Measurements from ENCODE around the gene FAM171A1.
"Not testable (repeated sequence)": the region's sequence is repeated elsewhere in the genome, so short reads cannot be mapped to it uniquely, and the experiment has no call there.

The FAM171A1 gene

DNA sequence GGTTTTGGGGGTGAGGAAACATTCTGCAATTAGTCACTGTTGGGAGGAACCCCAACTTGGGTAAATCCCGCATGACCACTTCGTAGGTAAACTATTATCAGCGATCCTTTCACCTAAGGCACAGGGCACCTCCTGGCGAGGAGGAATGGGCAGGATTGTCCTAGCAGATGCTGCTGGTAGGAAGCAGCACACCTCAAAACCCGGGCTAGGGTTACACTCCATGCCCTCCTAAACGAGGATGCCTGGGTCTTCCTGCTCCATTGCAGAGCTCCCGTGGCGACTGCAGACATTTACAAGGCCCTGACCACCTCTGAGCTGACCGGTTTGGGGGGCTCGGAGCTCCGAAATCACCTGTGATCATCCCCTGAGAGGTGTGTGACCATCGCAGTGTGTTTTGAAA is 92.3 kb downstream of the FAM171A1 start:
- no peak for DNase-seq

DNA sequence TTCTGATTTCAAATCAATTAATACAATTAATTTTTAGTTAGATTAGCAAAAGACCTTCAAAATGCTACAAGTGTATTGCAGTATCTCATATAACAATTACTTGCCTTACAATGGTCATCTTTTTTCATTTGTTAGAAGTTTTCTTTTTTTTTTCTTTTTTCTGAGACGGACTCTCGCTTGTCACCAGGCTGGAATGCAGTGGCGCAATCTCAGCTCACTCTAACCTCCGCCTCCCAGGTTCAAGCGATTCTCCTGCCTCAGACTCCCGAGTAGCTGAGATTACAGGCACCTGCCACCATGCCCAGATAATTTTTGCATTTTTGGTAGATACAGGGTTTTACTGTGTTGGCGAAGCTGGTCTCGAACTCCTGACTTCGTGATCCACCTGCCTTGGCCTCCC is 95.0 kb downstream of the FAM171A1 start:
- not testable (repeated sequence) for DNase-seq

DNA sequence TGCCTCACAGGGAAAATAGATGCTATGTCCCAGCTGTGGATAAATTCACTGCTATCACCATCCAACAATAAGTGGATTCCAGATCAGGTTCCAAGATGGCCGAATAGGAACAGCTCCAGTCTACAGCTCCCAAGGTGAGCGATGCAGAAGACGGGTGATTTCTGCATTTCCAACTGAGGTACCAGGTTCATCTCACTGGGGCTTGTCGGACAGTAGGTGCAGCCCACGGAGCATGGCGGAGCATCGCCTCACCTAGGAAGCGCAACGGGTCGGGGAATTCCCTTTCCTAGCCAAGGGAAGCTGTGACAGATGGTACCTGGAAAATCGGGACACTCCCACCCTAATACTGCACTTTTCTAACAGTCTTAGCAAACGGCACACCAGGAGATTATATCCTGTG is 101.3 kb downstream of the FAM171A1 start:
- DNase-seq: not testable (repeated sequence)

DNA sequence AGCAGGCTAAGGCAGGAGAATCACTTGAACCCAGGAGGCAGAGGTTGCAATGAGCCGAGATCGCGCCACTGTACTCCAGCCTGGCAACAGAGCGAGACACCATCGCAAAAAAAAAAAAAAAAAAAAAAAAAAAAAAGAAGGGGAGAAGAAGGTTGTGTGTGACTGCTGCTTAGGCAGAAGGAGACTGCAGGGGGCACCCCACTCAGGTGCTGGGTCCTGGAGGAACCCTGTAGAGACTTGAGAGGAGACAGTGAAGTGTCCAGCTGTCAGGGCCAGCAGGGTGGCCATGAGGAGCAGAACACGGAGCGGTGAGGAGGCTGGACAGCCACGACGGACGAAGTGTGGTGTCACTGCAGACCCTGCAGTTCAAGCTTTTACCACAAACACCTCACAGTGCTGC is 103.6 kb downstream of the FAM171A1 start:
- DNase-seq: no peak

DNA sequence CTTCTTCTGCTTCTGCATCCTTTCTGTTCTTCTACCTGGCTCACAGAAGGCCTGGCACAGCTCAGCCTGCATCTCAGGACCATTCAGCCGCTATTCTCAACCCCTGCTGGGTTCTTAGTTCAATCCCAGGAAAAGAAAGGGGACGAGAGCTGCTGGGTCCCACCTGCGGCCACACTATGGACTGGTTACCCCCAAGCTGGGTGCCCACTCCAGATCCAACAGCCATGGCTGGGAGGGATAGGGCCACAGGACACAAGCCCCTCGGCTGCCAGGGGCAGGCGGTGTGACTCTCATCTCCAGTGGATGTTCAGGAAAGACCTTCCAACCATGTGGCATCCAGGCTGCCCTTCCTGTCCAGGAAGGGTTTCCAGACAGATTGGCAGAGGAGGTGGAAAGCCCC is 105.0 kb downstream of the FAM171A1 start:
- no peak for DNase-seq

DNA sequence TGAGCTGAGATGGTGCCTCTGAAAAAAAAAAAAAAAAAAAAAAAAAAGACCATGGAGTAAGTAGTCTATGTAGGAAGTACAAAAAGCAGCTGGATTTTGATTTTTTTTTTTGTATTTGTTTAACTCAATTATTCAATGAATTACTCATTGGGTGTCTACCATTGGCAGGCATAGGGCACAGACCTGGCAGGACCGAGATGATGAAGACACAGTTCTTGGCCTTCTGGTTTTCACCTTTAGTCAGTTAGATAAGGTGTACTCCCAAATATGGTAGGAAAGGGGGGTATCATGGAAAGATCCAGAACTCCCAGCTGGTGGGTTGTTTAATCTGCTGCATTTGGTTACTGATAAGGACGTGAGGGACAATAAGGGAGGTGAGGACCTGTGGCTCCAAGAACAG is 105.5 kb downstream of the FAM171A1 start:
- no peak for DNase-seq

DNA sequence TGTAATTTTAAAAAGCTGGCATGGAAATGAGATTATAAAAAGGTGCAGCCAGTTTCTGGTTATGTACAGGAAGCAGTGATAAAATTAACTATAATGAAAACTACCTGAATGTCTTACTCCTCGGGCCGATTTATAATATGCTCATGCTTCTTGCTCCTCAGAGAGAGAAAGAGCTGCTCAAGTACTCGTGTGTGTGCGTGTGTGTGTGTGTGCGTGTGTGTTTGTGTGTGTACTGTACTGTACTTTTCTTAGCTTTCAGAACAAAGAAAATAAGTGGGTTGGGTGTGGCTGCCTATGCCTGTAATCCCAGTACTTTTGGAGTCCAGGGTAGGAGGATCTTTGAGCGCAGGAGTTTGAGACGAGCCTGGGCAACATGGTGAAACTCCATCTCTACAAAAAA is 106.0 kb downstream of the FAM171A1 start:
- no peak for DNase-seq

DNA sequence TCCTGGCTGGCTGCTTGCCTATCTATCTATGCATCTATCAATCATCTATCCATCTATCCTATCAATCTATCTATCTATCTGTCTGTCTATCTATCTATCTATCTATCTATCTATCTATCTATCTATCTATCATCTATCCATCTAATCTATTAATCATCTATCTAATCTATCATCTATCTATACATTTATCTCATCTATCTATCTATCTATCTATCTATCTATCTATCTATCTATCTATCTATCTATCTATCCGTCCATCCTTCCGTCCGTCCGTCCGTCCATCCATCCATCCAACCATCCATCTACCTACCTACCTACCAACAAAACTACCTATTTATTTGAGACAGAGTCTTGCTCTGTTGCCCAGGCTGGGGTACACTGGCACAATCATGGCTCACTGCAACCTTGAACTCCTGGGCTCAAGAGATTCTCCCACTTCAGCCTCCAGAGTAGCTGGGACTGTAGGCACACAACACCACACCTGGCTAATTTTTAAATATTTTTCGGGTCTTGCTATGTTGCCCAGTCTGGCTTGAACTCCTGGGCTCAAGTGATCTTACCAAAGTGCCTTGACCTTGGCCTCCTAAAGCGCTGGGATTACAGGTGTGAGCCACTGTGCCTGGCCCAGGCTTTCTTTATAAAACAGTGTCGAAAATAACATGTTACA is 107.3 kb downstream of the FAM171A1 start:
- no peak for DNase-seq

DNA sequence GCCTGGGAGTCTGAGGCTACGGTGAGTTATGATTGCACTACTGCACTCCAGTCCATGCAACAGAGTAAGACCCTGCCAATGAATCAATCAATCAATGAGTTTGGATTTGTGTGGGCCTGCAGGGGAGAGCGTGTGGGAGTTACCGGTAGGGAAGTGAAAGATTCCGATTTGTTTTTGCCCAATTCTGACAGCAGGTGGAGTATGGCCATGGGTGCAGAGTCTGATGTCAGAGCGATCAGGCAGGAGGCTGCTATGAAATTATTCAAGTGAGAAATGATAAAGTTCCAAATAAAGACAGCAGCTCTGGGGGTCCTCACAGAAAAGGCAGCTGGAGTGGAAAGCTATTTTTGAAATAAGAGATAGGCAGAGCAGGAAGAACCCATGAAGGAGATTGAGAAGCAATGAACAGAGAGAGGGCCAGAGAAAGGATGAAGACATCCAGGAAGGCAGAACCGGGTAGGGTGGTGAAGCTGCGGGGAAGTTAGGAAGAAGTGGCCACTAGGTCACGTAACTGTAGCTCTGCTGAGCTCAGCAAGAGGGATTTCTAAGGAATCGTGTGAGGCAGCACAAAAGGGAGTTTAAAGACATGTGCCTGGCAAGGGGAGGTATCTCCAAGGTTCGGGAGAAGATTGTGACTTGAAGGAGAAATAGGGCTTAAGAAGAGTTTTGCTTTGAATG is 108.9 kb downstream of the FAM171A1 start:
- no peak for DNase-seq

DNA sequence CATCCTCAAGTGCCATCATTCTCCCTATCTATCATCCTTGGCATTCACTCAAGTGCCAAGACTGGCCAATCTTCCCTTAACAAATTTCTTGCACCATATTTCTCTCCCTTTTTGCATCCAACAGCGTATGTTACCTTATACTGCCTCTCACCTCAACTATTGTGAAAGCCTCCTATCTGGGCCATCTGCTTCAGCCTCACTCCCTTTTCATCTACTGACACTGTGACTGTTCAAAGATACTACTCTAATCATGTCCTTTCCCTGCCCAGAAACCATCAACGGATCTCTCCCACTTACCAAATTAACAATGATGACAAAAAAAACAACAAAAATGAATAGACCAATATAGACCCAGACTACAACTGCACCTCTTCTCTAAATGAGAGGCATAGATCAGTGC is 112.0 kb downstream of the FAM171A1 start:
- no peak for DNase-seq

DNA sequence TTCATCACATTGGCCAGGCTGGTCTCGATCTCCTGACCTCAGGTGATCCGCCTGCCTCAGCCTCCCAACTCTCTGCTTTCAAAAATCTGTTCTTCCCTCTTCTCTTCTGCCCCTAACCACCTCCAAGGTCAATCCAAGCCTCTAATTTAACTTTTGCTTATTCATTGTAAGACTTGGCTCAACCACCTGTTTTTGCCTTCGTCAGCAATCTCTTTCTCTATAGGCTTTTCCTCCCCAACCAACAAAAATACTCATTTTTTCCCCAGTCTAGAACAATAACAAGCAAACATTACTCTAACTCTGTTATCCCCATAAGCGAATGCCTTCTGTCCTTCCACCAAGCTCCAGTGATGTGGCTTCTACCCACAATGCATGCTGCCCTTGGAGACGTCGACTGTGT is 112.8 kb downstream of the FAM171A1 start:
- DNase-seq: no peak

DNA sequence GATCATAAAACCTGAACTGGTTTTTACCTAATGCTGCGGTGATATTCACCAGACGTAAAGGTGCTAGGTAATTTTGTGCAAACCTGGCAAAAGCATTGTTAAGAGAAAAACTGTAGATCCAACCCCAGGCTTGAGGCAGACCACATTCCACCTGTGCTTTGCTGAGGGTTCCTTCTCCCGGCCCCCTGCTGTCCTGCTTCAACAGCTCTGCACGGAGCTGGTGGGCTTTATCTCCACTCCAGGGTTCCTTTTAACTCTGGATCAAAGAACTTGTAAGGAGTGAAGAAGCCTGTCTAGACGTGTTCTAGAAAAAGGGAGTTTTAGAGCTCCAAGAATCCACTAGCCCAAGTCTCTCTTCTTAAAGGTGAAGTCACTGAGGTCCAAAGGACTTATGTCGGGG is 115.1 kb downstream of the FAM171A1 start:
- DNase-seq: no peak

DNA sequence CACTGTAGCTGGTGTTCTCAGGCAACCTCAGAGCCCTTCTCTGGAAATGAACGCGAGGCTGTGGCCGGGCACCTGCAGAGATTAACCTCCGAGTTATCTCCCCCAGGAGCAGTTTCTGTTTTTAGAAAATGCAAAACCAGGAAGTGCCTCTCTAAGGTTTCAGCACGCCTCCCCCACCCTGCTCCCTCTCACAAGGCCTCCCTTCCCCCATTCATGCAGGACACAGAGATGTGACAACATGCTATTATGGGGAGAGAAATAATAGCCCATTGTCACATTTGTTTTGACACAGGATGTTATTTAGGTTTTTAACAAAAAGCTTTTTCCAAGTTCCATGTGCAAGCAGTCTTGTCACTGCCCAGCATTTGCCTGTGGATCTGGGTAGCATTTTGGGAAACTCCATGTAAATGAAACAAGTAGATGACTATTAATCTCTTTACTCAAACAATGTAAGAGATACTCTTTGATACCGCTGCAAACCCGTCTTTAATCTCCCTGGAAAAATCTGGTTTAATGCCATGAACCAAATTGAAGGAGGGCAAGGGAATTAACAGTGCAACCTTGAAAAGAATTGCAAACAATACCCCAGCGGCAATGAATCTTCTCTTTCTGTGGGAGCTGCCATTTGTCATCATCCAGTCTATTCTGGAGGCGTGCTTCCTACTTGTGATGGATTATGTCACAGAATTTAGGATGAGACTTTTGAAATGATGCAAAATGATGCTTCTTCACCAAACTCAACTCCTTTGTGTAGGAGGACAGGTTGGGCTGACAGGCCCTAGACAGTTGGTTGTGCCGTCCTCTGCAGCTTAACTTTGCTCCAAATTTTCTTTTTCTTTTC is 116.1 kb downstream of the FAM171A1 start:
- peak; percentile 43 for DNase-seq

DNA sequence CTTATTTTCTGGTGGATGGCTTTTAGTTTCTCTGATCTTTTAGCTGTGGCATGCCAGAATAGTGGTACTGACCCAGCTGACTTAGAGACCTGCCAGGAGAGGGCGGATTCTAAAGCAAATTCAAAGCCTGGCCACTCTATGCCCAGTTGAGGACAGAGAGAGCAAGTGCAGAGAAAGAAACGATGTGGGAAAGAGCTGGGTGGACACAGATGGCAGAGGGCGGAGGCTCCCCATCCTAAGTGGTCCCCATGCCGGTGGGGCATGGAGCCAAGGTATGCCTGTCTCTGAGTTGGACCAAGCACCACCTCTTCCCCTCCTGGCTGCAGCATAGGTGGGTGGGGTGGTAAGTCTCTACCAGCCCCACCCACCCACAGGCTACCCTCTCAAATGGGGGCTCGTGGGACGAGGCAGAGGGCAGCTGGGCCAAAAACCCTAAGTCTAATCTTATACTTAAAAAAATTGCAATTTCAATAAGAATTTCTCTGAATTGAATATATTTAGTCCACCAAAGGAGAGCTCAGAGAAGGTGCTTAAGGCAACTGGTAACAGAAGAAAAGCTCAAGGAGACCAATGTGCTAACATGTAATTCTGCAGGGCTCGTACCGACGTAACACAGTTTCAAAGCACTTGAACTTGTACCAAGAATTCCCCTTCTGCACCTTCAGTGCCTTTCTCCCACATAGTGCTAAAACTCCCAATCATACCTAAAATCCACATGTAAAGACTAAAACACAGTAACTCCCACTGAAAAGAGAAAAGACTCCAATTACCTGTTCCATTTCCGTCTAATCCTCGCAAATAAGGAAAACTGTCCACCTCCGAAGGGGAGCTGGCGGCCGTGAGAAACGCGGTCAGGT is 116.9 kb downstream of the FAM171A1 start:
- no peak for DNase-seq

DNA sequence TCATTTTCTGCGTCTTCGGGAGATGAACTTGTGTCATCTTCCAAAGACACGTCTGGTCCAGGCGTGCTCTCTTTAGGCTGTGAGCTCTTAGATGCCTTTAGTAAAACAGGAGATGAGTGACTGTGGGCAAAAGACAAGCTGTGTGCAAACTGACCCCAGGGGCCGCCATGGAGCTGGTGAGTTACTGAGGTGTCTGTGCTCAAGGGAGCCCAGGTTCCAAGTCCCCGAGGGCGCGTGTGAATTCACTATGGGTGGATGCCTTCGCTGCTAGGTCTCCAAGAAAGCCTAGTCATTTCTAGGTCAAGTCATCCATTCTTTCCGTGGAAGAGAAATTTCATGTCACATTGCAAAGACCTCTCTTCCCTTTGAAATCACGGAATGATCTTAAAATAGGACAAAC is 118.7 kb downstream of the FAM171A1 start:
- no peak for DNase-seq

DNA sequence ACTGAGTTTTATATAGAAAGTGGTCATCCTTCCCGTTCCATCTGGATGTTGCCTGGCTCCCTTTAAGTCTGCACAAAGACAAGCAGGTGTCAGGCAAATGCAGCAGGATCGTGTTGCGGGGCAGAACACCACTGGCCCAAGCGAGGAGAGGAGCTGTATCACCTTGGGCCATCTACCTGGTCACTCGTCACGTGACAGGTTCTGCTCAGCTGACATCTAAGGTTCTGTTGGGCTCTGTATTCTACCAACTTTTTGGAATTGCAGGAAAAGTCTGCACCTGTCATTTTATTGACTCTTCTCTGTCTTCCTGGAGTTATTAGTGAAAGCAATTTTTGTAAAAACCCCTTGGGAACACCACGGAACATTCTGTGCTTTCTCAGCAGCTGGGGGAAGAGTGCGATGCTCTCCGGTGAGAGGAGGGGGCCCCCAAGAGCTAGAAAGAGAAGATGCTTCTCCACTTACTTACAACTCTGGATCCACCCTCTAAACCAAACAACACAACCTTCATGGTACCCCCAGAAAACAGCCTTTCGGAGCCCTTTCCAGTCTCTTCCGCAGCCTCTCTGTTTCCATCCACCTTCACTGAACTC is 119.2 kb downstream of the FAM171A1 start:
- no peak for DNase-seq

DNA sequence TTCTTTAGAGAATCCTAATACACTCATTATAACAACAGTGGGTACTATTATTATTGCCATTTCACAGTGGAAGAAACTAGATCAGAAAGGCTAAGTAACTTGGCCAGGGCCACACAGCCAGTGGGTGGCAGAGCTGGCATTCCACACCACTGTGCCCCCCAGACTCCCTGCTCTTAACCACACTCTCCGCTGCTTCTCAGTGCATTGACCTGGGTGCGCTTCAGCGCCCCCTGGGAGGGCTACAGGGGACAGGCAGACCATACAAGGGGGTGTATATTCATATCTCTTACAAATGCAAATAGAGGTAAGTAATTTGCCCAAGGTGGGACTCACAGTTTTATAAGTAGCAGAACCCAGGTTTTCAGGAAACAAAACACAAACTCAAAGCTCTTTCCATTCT is 125.6 kb downstream of the FAM171A1 start:
- no peak for DNase-seq

DNA sequence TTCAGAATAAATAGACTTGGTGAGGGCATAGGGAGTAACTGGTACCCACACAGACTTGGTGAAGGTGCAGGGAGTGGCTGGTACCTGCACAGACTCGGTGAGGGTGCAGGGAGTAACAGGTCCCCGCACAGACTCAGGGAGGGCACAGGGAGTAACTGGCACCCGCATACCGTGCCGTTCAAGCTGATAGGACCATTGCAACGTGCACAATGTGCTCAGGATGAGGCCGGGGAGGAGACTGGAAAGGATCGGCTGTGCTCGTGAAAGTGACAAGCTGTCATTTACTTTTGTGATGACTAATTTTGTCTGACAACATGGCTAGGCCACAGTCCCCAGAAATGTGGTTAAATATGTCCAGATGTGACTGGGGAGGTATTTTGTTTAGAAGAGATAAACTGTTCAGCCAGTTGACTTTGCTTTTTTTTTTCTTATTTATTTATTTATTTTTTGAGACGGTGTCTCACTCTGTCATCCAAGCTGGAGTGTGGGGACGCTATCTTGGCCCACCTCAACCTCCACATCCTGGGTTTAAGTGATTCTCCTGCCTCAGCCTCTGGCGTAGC is 126.4 kb downstream of the FAM171A1 start:
- DNase-seq: no peak

DNA sequence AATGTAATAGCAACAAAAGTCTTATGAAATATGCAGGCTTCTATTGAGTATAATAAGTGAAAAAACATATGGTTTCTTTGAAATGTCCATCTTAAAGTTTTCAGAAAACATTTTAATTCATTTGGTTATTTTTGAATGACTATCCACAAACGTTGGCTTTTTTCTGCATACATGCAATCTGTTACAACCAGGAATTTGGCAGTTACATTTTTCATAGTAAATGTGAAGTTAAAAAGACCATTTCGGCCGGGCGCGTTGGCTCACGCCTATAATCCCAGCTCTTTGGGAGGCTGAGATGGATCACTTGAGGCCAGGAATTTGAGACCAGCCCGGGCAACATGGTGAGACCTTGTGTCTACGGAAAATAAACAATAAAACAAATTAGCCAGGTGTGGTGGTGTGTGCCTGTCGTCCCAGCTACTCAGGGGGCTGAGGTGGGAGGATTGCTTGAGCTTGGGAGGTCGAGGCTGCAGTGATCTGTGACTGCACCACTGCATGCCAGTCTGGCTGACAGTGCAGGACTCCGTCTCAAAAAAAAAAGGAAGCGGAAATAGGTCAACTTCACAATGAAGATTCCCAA is 128.7 kb downstream of the FAM171A1 start:
- no peak for DNase-seq

DNA sequence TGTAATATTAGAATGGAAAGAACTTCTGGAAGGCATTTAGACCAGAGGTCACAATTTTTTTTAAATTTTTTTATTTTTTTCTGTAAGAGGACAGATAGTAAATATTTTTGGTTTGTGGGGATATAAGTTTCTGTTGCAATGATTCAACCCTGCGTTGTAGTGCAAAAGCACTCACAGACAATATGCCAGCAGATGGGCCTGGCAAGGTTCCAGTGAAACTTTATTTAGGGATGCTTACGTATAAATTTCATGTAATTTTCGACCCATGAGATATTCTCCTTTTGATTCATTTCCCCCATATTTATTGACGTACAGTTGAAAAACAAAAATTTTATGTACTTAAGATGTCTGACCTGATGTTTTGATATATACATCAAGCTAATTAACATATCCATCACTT is 129.8 kb downstream of the FAM171A1 start:
- no peak for DNase-seq

DNA sequence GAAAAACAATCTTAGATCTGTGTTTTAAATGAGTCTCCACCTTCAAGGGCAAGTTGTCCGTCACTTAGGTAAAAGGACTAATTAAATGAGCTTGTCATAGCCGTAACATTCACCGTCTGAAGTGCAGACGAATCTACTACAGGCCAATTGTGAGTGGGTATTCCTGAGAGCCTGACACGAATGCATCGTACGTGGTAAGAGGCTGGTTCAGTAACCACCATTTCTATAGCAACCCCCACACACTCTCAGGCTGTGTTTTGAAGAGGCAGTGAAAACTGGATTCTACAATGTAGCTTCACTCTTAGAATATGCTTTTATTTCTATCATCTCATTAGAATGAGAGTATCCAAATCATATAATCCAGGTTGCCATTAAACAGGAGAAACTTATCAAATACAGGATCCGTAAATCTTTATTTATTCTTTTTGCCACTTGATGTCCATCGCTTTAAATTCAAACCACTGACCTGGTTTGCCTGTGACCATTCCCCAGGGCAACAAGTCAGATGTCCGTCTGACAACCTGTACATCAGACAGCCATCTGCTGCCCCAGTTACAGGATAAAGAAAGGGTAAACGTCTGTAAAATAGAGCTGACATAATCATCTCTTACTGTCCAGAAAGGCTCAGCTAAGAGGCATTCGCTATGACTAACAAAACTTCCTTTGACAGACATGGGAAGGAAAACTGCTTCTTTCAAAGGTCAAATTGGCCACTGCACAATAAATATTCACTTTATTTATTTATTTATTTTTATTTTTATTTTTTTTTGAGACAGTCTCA is 132.3 kb downstream of the FAM171A1 start:
- DNase-seq: no peak
